NB4 (cell line): ENCODE measurements around the gene NLRP8.
"Not testable (repeated sequence)": the region's sequence is repeated elsewhere in the genome, so short reads cannot be mapped to it uniquely, and the experiment has no call there.

ENCODE experiments used
- MYC ChIP-seq: IDR thresholded peaks from 2 replicates; pipeline ENCODE4 v1.6.1; 2011; ENCODE audit warnings: low read depth, low read length
- POLR2A ChIP-seq: IDR thresholded peaks from 2 replicates; pipeline ENCODE4 v1.6.1; 2011; ENCODE audit warnings: mild to moderate bottlenecking; ENCODE audit not compliant: insufficient read length; ENCODE audit errors: extremely low read depth
- TF ChIP-seq, protein P1 (sequence below): IDR thresholded peaks from 2 replicates; pipeline ENCODE4 v1.6.1; 2011; ENCODE audit warnings: low read depth, low read length
- TF ChIP-seq, protein P2 (sequence below): IDR thresholded peaks from one replicate; pipeline ENCODE4 v1.5.1; 2012; ENCODE audit warnings: low read depth, low read length

DNA sequence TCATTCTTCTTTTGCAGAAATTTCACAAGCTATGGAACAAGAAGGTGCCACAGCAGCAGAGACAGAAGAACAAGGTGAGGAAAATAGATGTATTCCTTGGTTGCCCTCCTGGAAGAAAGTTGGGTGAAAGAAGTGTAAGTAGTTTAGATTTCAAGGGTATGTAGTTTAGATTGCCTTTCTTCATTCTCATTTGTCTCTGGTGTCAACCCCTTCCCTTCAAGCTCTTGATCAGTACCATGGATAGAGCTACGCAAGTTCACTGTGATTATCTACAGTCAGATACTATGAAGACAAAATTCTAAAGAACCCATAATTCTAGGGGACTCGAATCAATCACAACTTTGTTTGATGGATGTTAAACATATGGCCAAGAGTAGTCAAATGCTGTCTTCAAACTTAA lies 71.7 kb downstream of the NLRP8 start:
- TF ChIP-seq, protein P1, sequence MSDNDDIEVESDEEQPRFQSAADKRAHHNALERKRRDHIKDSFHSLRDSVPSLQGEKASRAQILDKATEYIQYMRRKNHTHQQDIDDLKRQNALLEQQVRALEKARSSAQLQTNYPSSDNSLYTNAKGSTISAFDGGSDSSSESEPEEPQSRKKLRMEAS, result not testable (repeated sequence)
- TF ChIP-seq, protein P2, sequence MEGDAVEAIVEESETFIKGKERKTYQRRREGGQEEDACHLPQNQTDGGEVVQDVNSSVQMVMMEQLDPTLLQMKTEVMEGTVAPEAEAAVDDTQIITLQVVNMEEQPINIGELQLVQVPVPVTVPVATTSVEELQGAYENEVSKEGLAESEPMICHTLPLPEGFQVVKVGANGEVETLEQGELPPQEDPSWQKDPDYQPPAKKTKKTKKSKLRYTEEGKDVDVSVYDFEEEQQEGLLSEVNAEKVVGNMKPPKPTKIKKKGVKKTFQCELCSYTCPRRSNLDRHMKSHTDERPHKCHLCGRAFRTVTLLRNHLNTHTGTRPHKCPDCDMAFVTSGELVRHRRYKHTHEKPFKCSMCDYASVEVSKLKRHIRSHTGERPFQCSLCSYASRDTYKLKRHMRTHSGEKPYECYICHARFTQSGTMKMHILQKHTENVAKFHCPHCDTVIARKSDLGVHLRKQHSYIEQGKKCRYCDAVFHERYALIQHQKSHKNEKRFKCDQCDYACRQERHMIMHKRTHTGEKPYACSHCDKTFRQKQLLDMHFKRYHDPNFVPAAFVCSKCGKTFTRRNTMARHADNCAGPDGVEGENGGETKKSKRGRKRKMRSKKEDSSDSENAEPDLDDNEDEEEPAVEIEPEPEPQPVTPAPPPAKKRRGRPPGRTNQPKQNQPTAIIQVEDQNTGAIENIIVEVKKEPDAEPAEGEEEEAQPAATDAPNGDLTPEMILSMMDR, result not testable (repeated sequence)
- TF ChIP-seq POLR2A, MYC: not testable (repeated sequence)
